Kidney epithelial cell (primary cell): Measurements from ENCODE around the gene SHANK1. TPM values are rescaled to one million over a fixed set of nuclear protein-coding genes. Genes with fewer than 3 reads are reported as not detected.

Source experiments
- DNase-seq: peaks from one replicate; pipeline ENCODE4 v3.0.0-alpha.2; 2010; ENCODE audit warnings: low read depth
- H3K27me3 ChIP-seq: 2 replicates; pipeline ENCODE4 v1.6.0; 2011; ENCODE audit warnings: low read length; ENCODE audit not compliant: control insufficient read depth, insufficient read depth
- H3K36me3 ChIP-seq: 2 replicates; pipeline ENCODE4 v1.5.1; 2011; ENCODE audit warnings: low read length; ENCODE audit not compliant: control insufficient read depth, insufficient read depth
- H3K4me3 ChIP-seq: 2 replicates; pipeline ENCODE4 v1.5.1; 2011; ENCODE audit warnings: low read depth, mild to moderate bottlenecking, control low read depth, low read length
- total RNA-seq: library from RNA; depleted of rRNA; stranded (reverse); fragments of >200 nt; gene quantifications from 2 replicates; pipeline ENCODE4 v1.2.3, GENCODE V29; 2015
- TF ChIP-seq, protein P1 (sequence below): IDR thresholded peaks from 2 replicates; pipeline ENCODE4 v1.5.1; 2011; ENCODE audit warnings: mild to moderate bottlenecking, moderate library complexity, low read length, control low read depth, inconsistent platforms; ENCODE audit not compliant: insufficient read depth, poor library complexity, severe bottlenecking

The SHANK1 gene
- total RNA-seq, 1 donor from 2014 or later: 1.6 TPM

DNA sequence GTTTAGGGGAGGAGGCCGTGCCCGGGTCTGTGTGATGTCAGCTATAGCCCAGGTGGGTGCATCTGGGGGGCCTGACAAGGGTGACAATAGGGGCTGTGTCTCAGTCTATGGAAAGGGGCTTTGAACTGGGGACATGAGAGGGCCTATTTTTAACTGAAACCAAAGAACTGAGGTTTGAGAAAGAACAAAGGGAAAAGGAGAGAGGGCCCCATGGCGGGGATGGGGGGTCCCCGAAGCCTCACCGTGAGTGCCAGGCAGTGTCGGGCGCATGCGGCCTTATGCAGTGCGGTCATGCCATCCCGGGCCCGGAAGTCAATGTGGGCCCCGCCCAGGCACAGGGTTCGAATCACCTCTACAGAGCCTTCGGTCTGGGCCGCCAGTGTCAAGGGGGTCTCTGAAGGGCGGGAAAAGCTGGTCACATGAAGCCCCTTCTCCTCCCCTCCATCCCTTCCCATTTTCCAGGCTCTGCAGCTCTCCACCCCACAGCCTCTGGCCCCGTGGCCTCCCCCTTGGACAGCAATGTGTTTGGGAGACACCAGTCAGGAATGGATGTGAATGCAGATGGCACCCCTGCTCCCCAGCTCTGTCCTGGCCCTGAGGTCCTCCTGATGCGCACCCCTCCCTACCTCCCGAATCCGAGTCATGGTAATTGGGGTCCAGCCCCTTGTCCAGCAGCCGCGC, 5.9 kb downstream of the SHANK1 start:
- DNase-seq: no peak
- no peak overlapping the region for H3K4me3 ChIP-seq
- H3K36me3 ChIP-seq: no peaks in the 10 kb centered on the region
- peaks cover 16% of the 10 kb centered on the region for H3K27me3 ChIP-seq
- TF ChIP-seq, protein P1, sequence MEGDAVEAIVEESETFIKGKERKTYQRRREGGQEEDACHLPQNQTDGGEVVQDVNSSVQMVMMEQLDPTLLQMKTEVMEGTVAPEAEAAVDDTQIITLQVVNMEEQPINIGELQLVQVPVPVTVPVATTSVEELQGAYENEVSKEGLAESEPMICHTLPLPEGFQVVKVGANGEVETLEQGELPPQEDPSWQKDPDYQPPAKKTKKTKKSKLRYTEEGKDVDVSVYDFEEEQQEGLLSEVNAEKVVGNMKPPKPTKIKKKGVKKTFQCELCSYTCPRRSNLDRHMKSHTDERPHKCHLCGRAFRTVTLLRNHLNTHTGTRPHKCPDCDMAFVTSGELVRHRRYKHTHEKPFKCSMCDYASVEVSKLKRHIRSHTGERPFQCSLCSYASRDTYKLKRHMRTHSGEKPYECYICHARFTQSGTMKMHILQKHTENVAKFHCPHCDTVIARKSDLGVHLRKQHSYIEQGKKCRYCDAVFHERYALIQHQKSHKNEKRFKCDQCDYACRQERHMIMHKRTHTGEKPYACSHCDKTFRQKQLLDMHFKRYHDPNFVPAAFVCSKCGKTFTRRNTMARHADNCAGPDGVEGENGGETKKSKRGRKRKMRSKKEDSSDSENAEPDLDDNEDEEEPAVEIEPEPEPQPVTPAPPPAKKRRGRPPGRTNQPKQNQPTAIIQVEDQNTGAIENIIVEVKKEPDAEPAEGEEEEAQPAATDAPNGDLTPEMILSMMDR: no peak

DNA sequence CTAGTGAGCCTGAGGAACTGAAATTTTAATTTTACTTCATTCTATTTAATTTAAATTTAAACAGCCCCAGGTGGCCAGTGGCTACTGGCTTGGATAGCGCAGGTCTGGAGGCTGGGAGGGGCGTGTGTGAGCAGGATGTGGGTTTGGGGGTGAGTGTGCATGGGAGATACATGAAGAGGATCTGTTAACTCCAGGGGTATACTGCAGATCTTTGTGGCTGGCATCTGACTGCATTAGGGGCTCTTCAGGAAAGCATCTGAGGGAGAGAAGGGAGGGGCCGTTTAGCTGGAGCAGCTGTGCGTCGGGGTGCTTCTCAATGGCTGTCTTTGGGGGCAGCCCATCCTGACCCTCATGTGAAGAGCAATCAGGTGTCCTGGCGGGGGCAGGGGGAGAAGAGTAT, 6.8 kb downstream of the SHANK1 start:
- H3K27me3 ChIP-seq: peaks cover 12% of the 10 kb centered on the region
- TF ChIP-seq, protein P1: no peak
- no peaks in the 10 kb centered on the region for H3K36me3 ChIP-seq

GRCh38 chr19:50711805-50712204, 7.8 kb downstream of the SHANK1 start:
- Histone ChIP-seq H3K4me3 (no peak overlapping the region), H3K27me3 (peaks cover 2% of the 10 kb centered on the region), H3K36me3 (no peaks in the 10 kb centered on the region)
- no peak for DNase-seq
- TF ChIP-seq, protein P1: no peak

More for the DNA sequence above, 6.8 kb downstream of the SHANK1 start:
- H3K4me3 ChIP-seq: no peak overlapping the region
- DNase-seq: no peak

- DNase-seq: no peak
- TF ChIP-seq, protein P1: no peak
- no peaks in the 10 kb centered on the region for H3K36me3 ChIP-seq
- H3K4me3 ChIP-seq: no peak overlapping the region
- H3K27me3 ChIP-seq: peaks cover 2% of the 10 kb centered on the region
Observed at GRCh38 chr19:50711196-50711595, 8.4 kb downstream of the SHANK1 start.

DNA sequence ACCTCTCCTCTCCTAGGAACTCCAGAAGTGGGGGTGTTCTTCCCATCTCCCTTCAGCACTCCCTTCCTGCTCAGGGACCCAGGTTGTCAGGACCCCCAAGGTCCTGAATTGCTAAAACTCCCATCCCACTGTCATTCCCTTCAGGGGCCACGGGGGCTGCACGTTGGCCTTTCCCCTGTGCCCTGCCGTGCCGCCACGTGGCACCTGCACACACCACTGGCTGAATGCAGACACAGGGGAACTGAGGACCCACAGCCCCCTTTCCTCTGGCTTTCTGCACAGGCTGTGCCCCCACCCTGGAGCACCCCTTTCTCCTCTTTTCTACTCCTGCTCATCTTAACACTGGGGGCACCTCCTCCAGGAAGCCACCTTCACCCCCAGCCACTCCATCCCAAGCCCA, 9.0 kb downstream of the SHANK1 start:
- TF ChIP-seq, protein P1: no peak
- no peak for DNase-seq
- no peaks in the 10 kb centered on the region for H3K36me3 ChIP-seq
- H3K4me3 ChIP-seq: no peak overlapping the region
- H3K27me3 ChIP-seq: no peaks in the 10 kb centered on the region

DNA sequence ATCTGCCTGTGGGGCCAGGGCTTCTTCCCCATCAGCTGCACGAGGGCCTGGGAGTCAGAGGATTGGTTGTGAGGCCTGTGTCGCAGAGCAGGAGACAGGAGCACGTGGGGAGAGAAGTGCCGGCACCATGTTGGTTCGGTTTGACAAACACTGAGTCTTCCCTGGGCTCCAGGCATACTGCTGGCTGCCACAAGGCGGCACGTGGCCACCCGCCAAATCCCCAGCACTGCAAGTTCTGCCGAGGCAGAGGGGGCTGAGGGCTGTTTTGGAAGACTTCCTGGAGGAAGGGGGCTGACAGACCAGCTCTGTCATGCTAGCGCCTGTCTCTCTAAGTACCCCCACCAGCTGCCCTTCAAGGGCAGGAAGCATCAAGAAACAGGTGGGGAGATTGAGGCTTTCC, 9.5 kb downstream of the SHANK1 start:
- DNase-seq: no peak
- Histone ChIP-seq H3K27me3 (no peaks in the 10 kb centered on the region), H3K36me3 (no peaks in the 10 kb centered on the region), H3K4me3 (no peak overlapping the region)
- TF ChIP-seq, protein P1: no peak
